GM18526 (cell line): ENCODE results near the gene FNDC3B.

ENCODE experiments used
- POLR2A ChIP-seq: IDR thresholded peaks from 3 replicates; pipeline ENCODE4 v1.6.1; 2011; ENCODE audit not compliant: insufficient read length; ENCODE audit errors: extremely low read depth

The FNDC3B gene

GRCh38 chr3:172063456-172064432, 24.4 kb downstream of the FNDC3B start:
- TF ChIP-seq POLR2A, result no peak

- no peak for TF ChIP-seq POLR2A
Measured at GRCh38 chr3:172065527-172065926, 26.1 kb downstream of the FNDC3B start.

DNA sequence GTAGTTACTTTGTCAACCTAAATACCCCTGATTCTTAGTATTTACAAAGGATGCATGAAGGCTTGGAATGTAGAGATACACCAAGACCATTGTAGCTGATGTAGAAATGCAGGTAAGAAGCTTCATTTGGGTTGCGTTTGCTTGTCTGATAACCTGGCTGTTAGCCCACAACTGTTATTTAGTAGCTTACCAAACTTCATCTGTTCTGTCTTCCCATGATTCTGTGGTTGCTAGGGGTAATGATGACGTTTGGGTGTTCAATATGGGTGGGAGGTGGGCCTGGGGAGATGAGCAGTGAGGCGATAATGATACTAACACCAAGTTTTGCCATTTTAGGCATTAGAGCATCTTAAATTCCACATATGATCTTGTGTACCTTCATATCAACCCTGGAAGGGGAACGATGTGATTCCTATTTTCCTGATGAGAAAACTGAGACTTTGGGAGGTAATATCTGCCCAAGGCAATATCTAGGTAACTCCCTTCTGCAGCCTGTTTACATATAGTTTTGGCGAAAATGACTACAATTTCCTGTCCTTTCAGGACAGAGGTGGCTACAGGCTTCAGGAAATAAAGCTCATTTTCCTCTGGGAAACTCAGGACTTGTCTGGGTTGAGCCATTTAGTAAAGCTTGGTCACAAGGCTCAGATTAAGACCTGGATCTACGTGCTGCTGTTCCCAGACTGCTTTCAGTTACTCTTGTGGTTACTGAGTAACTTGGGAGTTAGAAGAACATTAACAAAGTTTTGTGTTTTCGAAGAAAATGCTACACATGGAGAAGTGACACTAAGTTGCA, 26.8 kb downstream of the FNDC3B start:
- TF ChIP-seq POLR2A, result no peak

DNA sequence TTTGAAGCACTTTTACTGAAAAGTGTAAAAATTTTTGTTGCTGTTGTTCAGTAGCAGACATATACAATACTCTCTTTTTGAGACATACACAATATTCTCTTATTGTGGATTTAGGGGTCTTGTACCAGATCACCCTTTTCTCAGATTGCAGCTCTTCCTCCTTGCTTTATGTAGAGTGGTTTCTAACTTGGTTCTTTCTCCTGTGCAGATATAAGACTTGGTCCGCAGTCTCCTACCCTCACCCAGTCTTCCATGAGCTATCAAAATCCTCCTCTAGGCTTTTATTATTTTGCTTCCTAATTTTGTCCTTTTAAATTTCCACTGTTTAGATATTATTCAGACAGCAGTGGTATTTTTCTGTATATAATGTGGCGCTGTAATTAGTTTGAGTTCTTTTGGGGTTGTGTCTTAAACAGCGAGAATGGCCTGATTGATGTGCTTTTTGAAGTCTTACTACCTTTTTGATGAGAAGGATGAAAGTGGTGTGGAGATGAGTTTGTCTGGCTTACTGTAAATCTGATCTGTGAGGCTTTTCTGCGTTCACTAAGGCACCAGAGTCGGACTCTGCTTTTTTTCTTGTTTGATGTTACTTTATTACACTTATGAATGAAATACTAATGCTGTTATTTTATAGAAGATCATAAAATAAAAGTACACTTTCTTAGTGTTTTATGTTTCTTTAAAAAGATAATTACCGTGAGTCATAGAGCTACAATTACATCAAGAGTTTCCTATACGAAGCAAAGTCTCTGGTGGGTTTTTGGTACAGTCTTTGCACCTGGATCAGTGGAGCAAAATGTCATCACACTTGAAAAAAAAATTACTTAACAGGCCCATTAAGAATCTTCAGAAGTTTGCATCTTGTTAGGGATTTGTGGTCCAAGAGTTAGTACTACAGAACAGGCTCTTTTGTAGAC, 27.8 kb downstream of the FNDC3B start:
- no peak for TF ChIP-seq POLR2A

- TF ChIP-seq POLR2A, result no peak
Measured at GRCh38 chr3:172067837-172068440, 28.6 kb downstream of the FNDC3B start.

GRCh38 chr3:172068977-172069376, 29.6 kb downstream of the FNDC3B start:
- TF ChIP-seq POLR2A, result no peak

DNA sequence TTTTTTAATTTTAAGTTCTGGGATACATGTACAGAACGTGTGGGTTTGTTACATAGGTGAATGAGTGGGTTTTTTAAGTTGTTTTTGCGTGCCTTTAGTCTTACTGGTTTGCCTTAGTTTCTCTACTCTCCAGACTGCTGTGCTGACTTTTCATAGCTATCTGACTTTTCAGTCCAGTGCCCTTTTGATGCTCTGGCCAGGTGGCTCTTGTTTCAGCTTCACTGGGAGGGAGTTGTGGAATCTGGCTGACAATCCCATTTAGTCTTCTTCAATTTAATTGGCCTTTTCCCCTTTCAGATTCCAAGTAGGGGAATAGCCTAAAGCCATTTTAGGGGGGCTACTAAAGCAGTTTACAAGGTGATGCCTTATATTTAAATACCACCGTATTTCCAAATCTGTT, 30.1 kb downstream of the FNDC3B start:
- no peak for TF ChIP-seq POLR2A

DNA sequence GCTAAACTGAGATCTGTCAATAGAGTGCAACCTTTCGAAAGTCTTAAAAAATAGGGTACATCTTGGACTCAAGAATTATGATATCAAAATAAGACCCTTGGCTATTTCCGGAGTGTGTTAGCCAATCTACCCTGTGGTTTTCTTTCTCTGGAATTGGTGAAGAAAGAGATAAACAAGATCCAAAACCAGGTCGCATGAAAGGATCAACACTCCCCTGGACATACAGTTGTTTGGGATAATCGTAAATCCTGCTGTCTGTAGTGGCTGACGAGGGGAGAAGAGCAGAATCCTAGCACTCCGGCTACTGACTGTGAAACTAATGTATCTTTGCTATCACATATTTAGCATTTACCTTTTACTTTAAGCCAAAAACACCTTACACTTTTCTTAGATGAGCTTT, 30.9 kb downstream of the FNDC3B start:
- no peak for TF ChIP-seq POLR2A

- no peak for TF ChIP-seq POLR2A
Measured at GRCh38 chr3:172070802-172071201, 31.4 kb downstream of the FNDC3B start.

DNA sequence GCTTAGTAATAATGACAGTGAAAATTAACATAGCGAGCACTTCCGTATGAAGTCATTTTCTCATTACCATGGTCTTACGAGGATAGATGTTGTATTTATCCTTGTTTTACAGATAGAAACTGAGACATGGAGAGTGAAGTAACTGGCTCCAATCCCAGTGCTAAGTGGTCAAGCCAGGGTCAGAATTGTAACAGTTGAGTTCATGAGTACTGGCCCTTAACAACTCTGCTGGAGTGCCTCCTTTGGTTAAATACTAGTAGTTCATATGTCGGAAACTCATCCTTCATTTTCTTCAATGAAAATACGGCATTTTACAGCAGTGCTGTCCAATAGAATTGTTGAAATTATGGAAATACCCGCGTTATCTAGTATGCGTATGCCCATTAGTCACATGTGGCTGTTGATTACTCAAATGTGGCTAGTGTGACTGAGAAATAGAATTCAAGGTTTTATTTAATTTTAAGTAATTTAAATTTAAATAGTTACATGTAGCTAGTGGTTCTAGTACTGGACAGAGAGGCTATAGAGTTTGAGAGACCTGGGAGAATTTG, 32.5 kb downstream of the FNDC3B start:
- no peak for TF ChIP-seq POLR2A

DNA sequence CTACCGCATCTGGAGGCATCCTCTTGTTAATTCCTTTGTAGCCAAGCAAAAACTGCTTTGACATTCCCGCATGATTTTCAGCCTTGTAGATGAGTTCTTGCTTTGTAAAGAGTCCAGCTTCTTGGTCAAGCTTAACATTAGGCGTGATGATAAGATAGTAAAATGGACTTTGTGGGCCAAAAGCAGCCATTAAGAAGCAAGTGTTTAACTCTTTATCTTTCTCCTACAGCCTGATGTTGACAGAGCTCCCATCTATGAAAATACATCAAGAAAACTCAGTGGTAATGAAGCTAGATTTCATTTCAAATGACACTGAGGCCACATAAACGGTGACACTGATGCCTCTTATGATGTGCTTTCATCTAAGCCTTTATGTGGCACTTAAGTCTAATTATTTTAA, 33.2 kb downstream of the FNDC3B start:
- no peak for TF ChIP-seq POLR2A

DNA sequence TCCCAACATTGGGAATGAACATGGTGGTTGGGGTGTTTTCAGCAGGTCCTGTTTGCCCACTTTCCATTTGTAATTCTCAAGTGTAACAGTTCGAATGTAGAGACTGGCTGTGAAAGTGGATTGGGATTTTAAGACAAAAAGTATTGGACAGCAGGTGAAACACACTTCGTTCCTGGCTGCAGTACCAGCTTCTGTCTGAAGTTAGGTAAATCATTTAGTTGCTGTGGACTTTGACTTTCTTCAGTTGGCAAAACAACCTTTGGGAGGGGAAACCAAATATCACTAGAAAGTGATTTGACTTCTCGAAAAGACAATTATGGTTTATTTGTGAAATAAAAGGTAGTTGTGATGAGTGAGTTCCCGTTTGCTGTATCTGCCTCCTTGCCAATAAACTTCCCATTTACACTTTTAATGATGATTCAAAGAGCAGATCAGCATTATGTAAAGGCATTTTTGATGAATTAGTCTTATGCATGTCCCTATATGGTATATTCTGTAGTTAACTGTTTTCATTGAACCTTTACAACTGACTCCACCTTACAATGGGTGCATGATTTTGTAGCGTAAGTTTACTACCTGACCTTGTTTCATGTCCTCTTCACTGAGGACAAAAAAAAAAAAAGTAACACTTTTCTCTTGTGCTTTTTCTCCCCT, 34.0 kb downstream of the FNDC3B start:
- no peak for TF ChIP-seq POLR2A

GRCh38 chr3:172074032-172074431, 34.7 kb downstream of the FNDC3B start:
- TF ChIP-seq POLR2A, result no peak

DNA sequence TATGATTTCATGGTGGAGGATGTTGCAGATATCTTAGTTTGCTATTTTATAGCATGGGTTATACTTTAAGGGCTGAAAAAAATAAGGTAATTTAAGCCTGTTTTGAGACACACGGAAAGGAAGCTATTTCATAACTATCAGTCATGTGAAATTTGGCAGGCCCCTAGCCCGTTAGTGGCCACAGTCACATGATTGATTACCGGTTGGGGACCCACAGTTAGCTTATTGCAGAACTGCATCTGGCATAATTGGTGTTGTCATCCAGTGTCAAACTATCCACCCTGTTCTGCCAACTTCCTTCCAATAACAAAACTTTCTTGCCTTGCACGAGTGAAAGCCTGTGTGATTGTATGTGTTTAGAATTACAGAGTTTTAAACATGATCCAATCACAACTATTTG, 35.2 kb downstream of the FNDC3B start:
- TF ChIP-seq POLR2A, result no peak

GRCh38 chr3:172076212-172076611, 36.8 kb downstream of the FNDC3B start:
- no peak for TF ChIP-seq POLR2A
